ENCODE results near the gene TNRC6C.

Gene TNRC6C

DNA sequence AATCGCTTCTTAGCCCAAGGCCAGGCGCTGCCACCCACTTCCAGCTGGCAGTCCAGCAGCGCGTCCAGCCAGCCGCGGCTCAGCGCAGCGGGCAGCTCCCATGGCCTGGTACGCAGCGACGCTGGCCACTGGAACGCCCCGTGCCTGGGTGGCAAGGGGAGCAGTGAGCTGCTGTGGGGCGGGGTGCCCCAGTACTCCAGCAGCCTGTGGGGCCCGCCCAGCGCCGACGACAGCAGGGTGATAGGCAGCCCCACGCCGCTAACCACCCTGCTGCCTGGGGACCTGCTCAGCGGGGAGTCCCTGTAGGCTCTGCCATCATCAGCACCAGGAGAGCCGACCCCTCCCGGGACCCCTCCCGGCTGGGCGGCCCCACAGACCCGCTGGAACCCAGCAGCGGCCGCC lies 146.0 kb downstream of the TNRC6C start:
- no peak overlapping the region for H3K4me3 ChIP-seq (ENCODE audit: low read depth, low read length)
- TF ChIP-seq, protein P1, sequence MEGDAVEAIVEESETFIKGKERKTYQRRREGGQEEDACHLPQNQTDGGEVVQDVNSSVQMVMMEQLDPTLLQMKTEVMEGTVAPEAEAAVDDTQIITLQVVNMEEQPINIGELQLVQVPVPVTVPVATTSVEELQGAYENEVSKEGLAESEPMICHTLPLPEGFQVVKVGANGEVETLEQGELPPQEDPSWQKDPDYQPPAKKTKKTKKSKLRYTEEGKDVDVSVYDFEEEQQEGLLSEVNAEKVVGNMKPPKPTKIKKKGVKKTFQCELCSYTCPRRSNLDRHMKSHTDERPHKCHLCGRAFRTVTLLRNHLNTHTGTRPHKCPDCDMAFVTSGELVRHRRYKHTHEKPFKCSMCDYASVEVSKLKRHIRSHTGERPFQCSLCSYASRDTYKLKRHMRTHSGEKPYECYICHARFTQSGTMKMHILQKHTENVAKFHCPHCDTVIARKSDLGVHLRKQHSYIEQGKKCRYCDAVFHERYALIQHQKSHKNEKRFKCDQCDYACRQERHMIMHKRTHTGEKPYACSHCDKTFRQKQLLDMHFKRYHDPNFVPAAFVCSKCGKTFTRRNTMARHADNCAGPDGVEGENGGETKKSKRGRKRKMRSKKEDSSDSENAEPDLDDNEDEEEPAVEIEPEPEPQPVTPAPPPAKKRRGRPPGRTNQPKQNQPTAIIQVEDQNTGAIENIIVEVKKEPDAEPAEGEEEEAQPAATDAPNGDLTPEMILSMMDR (IDR thresholded peaks at IDR 0.05; ENCODE audit: low read depth, low read length) = no peak

DNA sequence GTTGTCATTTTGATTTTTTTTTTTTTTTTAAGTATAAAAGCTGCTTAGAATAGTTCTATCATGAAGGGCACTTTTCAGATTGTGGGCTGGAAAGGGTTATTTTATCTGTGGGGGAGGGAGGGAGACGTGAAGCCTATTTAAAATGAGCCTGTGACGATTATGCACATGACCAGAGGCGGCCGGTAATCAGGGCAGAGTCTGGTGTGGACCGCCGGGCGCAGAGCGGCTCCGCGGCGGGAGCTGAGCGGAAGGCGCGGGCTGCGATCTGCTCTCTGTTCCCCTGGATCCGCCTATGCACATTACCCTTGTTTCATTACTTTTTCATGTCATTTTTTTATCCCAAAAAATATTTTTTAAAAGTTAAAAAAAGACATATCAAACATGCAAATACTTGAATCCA lies 146.6 kb downstream of the TNRC6C start:
- H3K4me3 ChIP-seq (ENCODE audit: low read depth, low read length) = no peak overlapping the region
- TF ChIP-seq, protein P1 (IDR thresholded peaks at IDR 0.05; ENCODE audit: low read depth, low read length) = no peak

DNA sequence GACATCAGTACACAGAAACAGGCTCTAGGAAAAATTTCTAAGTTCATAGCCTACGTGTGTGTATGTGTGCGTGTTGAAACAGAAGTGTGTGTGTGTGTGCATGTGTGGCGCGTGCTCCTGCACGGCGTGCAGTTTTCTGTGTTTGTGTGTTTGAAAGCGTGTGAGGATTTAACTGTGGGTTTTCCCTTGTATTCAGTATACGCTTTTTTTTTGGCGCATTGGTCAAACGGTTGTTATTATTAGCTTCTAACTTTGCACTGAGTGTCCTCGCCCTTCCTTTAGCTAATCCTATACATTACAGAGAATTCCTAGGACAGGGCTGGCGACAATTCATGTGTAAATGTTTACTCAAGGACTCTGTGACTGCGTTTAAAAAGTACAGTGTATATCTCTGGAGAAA lies 147.0 kb downstream of the TNRC6C start:
- TF ChIP-seq, protein P1 (IDR thresholded peaks at IDR 0.05; ENCODE audit: low read depth, low read length) = no peak
- H3K4me3 ChIP-seq (ENCODE audit: low read depth, low read length) = no peak overlapping the region

DNA sequence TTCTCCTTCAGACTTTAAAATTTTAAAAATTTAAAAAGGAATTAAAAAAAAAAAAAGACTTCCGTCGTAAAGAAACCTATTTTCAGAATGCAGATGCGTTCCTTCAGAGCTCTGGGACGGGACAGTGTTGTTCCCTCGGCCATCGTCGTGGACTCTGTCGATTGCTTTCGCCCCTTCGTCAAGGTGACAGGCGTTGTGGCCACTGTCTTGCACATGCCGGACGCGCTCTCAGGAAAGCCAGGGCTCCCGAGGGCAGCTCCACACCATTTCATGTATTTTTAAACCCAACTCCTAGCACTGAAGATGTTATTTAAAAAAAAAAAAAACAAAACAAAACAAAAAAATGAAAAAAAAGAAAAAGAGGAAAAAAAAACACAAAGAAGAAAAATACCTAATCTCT lies 147.7 kb downstream of the TNRC6C start:
- TF ChIP-seq, protein P1 (IDR thresholded peaks at IDR 0.05; ENCODE audit: low read depth, low read length) = no peak
- H3K4me3 ChIP-seq (ENCODE audit: low read depth, low read length) = no peak overlapping the region

DNA sequence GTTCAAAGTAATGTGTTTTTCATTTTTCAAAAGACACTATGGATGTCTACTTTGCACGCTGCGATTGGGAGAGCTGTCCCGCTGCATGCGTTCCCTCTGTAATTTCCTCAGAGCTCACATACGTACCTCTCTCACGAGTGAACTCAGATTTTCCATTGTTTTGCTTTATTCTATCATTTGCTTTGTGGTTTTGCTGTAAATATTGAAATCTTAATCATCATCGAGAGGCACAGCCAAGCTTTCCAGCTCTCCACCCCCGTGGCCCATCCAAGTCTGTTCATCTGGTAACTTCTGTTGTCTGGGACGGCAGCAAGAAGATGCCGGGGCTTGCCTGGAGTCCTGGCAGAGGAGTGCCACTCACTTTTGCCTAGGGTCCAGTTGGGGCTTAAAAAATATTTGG lies 149.0 kb downstream of the TNRC6C start:
- TF ChIP-seq, protein P1 (IDR thresholded peaks at IDR 0.05; ENCODE audit: low read depth, low read length) = no peak
- no peak overlapping the region for H3K4me3 ChIP-seq (ENCODE audit: low read depth, low read length)

GRCh38 chr17:78107976-78108725 lies 149.6 kb downstream of the TNRC6C start:
- no peak overlapping the region for H3K4me3 ChIP-seq (ENCODE audit: low read depth, low read length)
- TF ChIP-seq, protein P1 (IDR thresholded peaks at IDR 0.05; ENCODE audit: low read depth, low read length) = no peak

DNA sequence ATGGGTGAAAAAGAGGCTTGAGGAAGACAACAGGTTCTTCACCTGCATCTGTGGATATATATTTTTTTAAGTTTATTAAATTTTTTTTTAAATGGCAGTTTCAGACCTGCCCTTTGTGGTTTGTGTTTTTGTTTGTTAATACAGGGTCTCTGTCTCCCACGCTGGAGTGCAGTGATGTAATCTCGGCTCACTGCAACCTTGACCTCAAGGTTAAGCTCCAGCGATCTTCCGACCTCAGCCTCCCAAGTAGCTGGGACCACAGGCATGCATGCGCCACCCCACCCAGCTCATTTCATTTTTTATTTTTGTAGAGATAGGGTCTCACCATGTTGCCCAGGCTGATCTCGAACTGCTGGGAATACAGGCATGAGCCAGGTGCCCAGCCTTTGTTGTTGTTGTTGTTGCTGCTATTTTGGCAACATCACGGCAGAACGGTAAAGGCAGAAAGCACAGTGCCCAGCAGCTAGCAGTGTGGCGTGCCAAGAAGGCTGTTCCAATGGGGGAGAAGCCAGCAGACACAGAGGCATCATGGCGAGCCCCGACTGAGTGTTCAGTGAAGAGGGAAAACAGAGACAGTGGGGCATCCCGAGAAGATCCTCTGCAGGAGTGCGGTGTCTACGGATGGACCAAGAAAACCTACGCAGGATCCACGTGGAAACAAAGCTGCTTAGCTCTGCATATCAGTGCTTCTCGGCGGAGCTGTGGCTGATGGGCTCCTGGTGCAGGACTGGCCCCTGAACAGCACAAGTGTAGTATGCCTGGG lies 150.4 kb downstream of the TNRC6C start:
- no peak overlapping the region for H3K4me3 ChIP-seq (ENCODE audit: low read depth, low read length)
- TF ChIP-seq, protein P1 (IDR thresholded peaks at IDR 0.05; ENCODE audit: low read depth, low read length) = no peak
